Measurements from ENCODE around the gene BRCA2.

BRCA2 gene

GRCh38 chr13:32383836-32384618 lies 68.7 kb downstream of the BRCA2 start:
- DNase-seq (ENCODE audit: low read depth): no peak

GRCh38 chr13:32384702-32385101 lies 69.4 kb downstream of the BRCA2 start:
- DNase-seq (ENCODE audit: low read depth): no peak

GRCh38 chr13:32385410-32385809 lies 70.1 kb downstream of the BRCA2 start:
- no peak for DNase-seq (ENCODE audit: low read depth)

GRCh38 chr13:32390048-32390447 lies 74.7 kb downstream of the BRCA2 start:
- DNase-seq (ENCODE audit: low read depth): no peak

- DNase-seq (ENCODE audit: low read depth): no peak
These were observed 75.2 kb downstream of the BRCA2 start for GRCh38 chr13:32390484-32390883.

GRCh38 chr13:32391101-32391619 lies 75.9 kb downstream of the BRCA2 start:
- no peak for DNase-seq (ENCODE audit: low read depth)

- DNase-seq (ENCODE audit: low read depth): no peak
These were observed 87.8 kb downstream of the BRCA2 start for GRCh38 chr13:32403108-32403507.

- DNase-seq (ENCODE audit: low read depth): no peak
These were observed 92.5 kb downstream of the BRCA2 start for GRCh38 chr13:32407854-32408253.

GRCh38 chr13:32408296-32409000 lies 93.1 kb downstream of the BRCA2 start:
- DNase-seq (ENCODE audit: low read depth): no peak

GRCh38 chr13:32409001-32409313 lies 93.6 kb downstream of the BRCA2 start:
- no peak for DNase-seq (ENCODE audit: low read depth)

- DNase-seq (ENCODE audit: low read depth): peak; percentile 44
These were observed 94.5 kb downstream of the BRCA2 start for GRCh38 chr13:32409561-32410421.

- DNase-seq (ENCODE audit: low read depth): no peak
These were observed 98.0 kb downstream of the BRCA2 start for GRCh38 chr13:32413284-32413683.

GRCh38 chr13:32414580-32414979 lies 99.3 kb downstream of the BRCA2 start:
- DNase-seq (ENCODE audit: low read depth): no peak

GRCh38 chr13:32415019-32415418 lies 99.7 kb downstream of the BRCA2 start:
- DNase-seq (ENCODE audit: low read depth): peak; percentile 34

GRCh38 chr13:32417995-32418394 lies 102.7 kb downstream of the BRCA2 start:
- no peak for DNase-seq (ENCODE audit: low read depth)

- DNase-seq (ENCODE audit: low read depth): no peak
These were observed 104.6 kb downstream of the BRCA2 start for GRCh38 chr13:32419862-32420261.

- no peak for DNase-seq (ENCODE audit: low read depth)
These were observed 108.3 kb downstream of the BRCA2 start for GRCh38 chr13:32423592-32423991.

GRCh38 chr13:32425158-32425557 lies 109.8 kb downstream of the BRCA2 start:
- DNase-seq (ENCODE audit: low read depth): no peak

GRCh38 chr13:32426191-32426989 lies 111.1 kb downstream of the BRCA2 start:
- peak; percentile 29 for DNase-seq (ENCODE audit: low read depth)

GRCh38 chr13:32426990-32427851 lies 111.9 kb downstream of the BRCA2 start:
- DNase-seq (ENCODE audit: low read depth): peak; percentile 36
